Stimulated activated naive CD8-positive, alpha-beta T cell treated with anti-CD3 and anti-CD28 coated beads, Interleukin-15, Interleukin-2, amounts not matched to agents 100 ng/mL and 50 ng/mL, for 24 hours (primary cell): ENCODE data around the gene NMNAT3.

Experiments used
- H3K27ac Mint-ChIP-seq: one replicate; pipeline ENCODE4 v1.8.0; 2021; ENCODE audit warnings: mild to moderate bottlenecking, mixed read lengths
- H3K27me3 Mint-ChIP-seq: one replicate; pipeline ENCODE4 v1.8.0; 2021; ENCODE audit warnings: mixed read lengths
- H3K36me3 Mint-ChIP-seq: one replicate; pipeline ENCODE4 v1.8.0; 2021; ENCODE audit warnings: low read depth, mixed read lengths
- H3K4me1 Mint-ChIP-seq: one replicate; pipeline ENCODE4 v1.8.0; 2021; ENCODE audit warnings: low read depth, mixed read lengths
- H3K4me3 Mint-ChIP-seq: one replicate; pipeline ENCODE4 v1.8.0; 2021; ENCODE audit warnings: mild to moderate bottlenecking, mixed read lengths
- H3K9me3 Mint-ChIP-seq: one replicate; pipeline ENCODE4 v1.8.0; 2021; ENCODE audit warnings: mixed read lengths

Gene NMNAT3

GRCh38 chr3:139660269-139660668 lies 17.5 kb downstream of the NMNAT3 start:
- Mint-ChIP-seq H3K27me3 (no peaks in the 10 kb centered on the region), H3K36me3 (no peaks in the 10 kb centered on the region), H3K4me3 (no peak overlapping the region), H3K27ac (no peak overlapping the region), H3K4me1 (no peaks in the 10 kb centered on the region), H3K9me3 (no peaks in the 10 kb centered on the region)

- H3K36me3 Mint-ChIP-seq, result no peaks in the 10 kb centered on the region
- H3K27ac Mint-ChIP-seq, result no peak overlapping the region
- H3K27me3 Mint-ChIP-seq, result no peaks in the 10 kb centered on the region
- no peak overlapping the region for H3K4me3 Mint-ChIP-seq
- H3K4me1 Mint-ChIP-seq, result no peaks in the 10 kb centered on the region
- H3K9me3 Mint-ChIP-seq, result no peaks in the 10 kb centered on the region
Measured at GRCh38 chr3:139659511-139659910, 18.3 kb downstream of the NMNAT3 start.

GRCh38 chr3:139657936-139658335 lies 19.8 kb downstream of the NMNAT3 start:
- H3K9me3 Mint-ChIP-seq, result no peaks in the 10 kb centered on the region
- no peaks in the 10 kb centered on the region for H3K27me3 Mint-ChIP-seq
- H3K27ac Mint-ChIP-seq, result no peak overlapping the region
- no peaks in the 10 kb centered on the region for H3K36me3 Mint-ChIP-seq
- no peaks in the 10 kb centered on the region for H3K4me1 Mint-ChIP-seq
- H3K4me3 Mint-ChIP-seq, result no peak overlapping the region

GRCh38 chr3:139657434-139657833 lies 20.3 kb downstream of the NMNAT3 start:
- H3K4me3 Mint-ChIP-seq, result no peak overlapping the region
- no peaks in the 10 kb centered on the region for H3K4me1 Mint-ChIP-seq

GRCh38 chr3:139655909-139656595 lies 21.7 kb downstream of the NMNAT3 start:
- H3K4me1 Mint-ChIP-seq, result no peaks in the 10 kb centered on the region
- no peaks in the 10 kb centered on the region for H3K27me3 Mint-ChIP-seq
- H3K9me3 Mint-ChIP-seq, result no peaks in the 10 kb centered on the region
- no peak overlapping the region for H3K27ac Mint-ChIP-seq
- no peaks in the 10 kb centered on the region for H3K36me3 Mint-ChIP-seq
- H3K4me3 Mint-ChIP-seq, result no peak overlapping the region

More at GRCh38 chr3:139657434-139657833, 20.3 kb downstream of the NMNAT3 start:
- Mint-ChIP-seq H3K9me3 (no peaks in the 10 kb centered on the region), H3K36me3 (no peaks in the 10 kb centered on the region), H3K27me3 (no peaks in the 10 kb centered on the region), H3K27ac (no peak overlapping the region)

- no peaks in the 10 kb centered on the region for H3K36me3 Mint-ChIP-seq
- H3K27me3 Mint-ChIP-seq, result no peaks in the 10 kb centered on the region
- H3K4me1 Mint-ChIP-seq, result no peaks in the 10 kb centered on the region
- H3K9me3 Mint-ChIP-seq, result no peaks in the 10 kb centered on the region
- H3K27ac Mint-ChIP-seq, result no peak overlapping the region
- no peak overlapping the region for H3K4me3 Mint-ChIP-seq
Measured at GRCh38 chr3:139654637-139655365, 23.0 kb downstream of the NMNAT3 start.

- Mint-ChIP-seq H3K4me1 (no peaks in the 10 kb centered on the region), H3K4me3 (no peak overlapping the region), H3K36me3 (no peaks in the 10 kb centered on the region), H3K27ac (no peak overlapping the region), H3K27me3 (no peaks in the 10 kb centered on the region), H3K9me3 (no peaks in the 10 kb centered on the region)
Measured at GRCh38 chr3:139653582-139653981, 24.2 kb downstream of the NMNAT3 start.

GRCh38 chr3:139652561-139652960 lies 25.2 kb downstream of the NMNAT3 start:
- peaks cover 5% of the 10 kb centered on the region for H3K4me1 Mint-ChIP-seq
- no peaks in the 10 kb centered on the region for H3K9me3 Mint-ChIP-seq
- H3K4me3 Mint-ChIP-seq, result no peak overlapping the region
- no peaks in the 10 kb centered on the region for H3K27me3 Mint-ChIP-seq
- H3K27ac Mint-ChIP-seq, result no peak overlapping the region
- no peaks in the 10 kb centered on the region for H3K36me3 Mint-ChIP-seq

- Mint-ChIP-seq H3K4me1 (peaks cover 9% of the 10 kb centered on the region), H3K27me3 (no peaks in the 10 kb centered on the region), H3K36me3 (peaks cover 4% of the 10 kb centered on the region), H3K27ac (no peak overlapping the region), H3K4me3 (no peak overlapping the region), H3K9me3 (peaks cover 14% of the 10 kb centered on the region)
Measured at GRCh38 chr3:139647866-139648435, 29.8 kb downstream of the NMNAT3 start.

GRCh38 chr3:139646512-139646911 lies 31.3 kb downstream of the NMNAT3 start:
- H3K4me1 Mint-ChIP-seq, result peaks cover 12% of the 10 kb centered on the region
- peaks cover 4% of the 10 kb centered on the region for H3K36me3 Mint-ChIP-seq
- peaks cover 14% of the 10 kb centered on the region for H3K9me3 Mint-ChIP-seq
- H3K27ac Mint-ChIP-seq, result no peak overlapping the region
- H3K4me3 Mint-ChIP-seq, result no peak overlapping the region
- no peaks in the 10 kb centered on the region for H3K27me3 Mint-ChIP-seq

- peaks cover 4% of the 10 kb centered on the region for H3K36me3 Mint-ChIP-seq
- peaks cover 14% of the 10 kb centered on the region for H3K9me3 Mint-ChIP-seq
- no peaks in the 10 kb centered on the region for H3K27me3 Mint-ChIP-seq
Measured at GRCh38 chr3:139642996-139643395, 34.8 kb downstream of the NMNAT3 start.

GRCh38 chr3:139640456-139640855 lies 37.3 kb downstream of the NMNAT3 start:
- peaks cover 4% of the 10 kb centered on the region for H3K36me3 Mint-ChIP-seq
- H3K9me3 Mint-ChIP-seq, result peaks cover 14% of the 10 kb centered on the region
- H3K27ac Mint-ChIP-seq, result no peak overlapping the region
- no peak overlapping the region for H3K4me3 Mint-ChIP-seq
- H3K27me3 Mint-ChIP-seq, result no peaks in the 10 kb centered on the region
- H3K4me1 Mint-ChIP-seq, result peaks cover 7% of the 10 kb centered on the region

More at GRCh38 chr3:139642996-139643395, 34.8 kb downstream of the NMNAT3 start:
- H3K4me1 Mint-ChIP-seq, result peaks cover 10% of the 10 kb centered on the region
- no peak overlapping the region for H3K27ac Mint-ChIP-seq
- no peak overlapping the region for H3K4me3 Mint-ChIP-seq

GRCh38 chr3:139639662-139640061 lies 38.1 kb downstream of the NMNAT3 start:
- Mint-ChIP-seq H3K27ac (no peak overlapping the region), H3K27me3 (no peaks in the 10 kb centered on the region), H3K4me1 (peaks cover 7% of the 10 kb centered on the region), H3K4me3 (no peak overlapping the region), H3K36me3 (peaks cover 4% of the 10 kb centered on the region), H3K9me3 (peaks cover 9% of the 10 kb centered on the region)

GRCh38 chr3:139638518-139638917 lies 39.3 kb downstream of the NMNAT3 start:
- Mint-ChIP-seq H3K27ac (no peak overlapping the region), H3K36me3 (peaks cover 8% of the 10 kb centered on the region), H3K4me1 (peaks cover 7% of the 10 kb centered on the region), H3K27me3 (no peaks in the 10 kb centered on the region), H3K9me3 (no peaks in the 10 kb centered on the region), H3K4me3 (no peak overlapping the region)

GRCh38 chr3:139636511-139636910 lies 41.3 kb downstream of the NMNAT3 start:
- peaks cover 8% of the 10 kb centered on the region for H3K36me3 Mint-ChIP-seq

More at GRCh38 chr3:139636511-139636910, 41.3 kb downstream of the NMNAT3 start:
- Mint-ChIP-seq H3K27ac (no peak overlapping the region), H3K9me3 (no peaks in the 10 kb centered on the region), H3K4me3 (no peak overlapping the region), H3K27me3 (no peaks in the 10 kb centered on the region), H3K4me1 (no peaks in the 10 kb centered on the region)
